A549 treated with AZD9567 at 1 μM for 4 hours (cell line): ENCODE results near the gene CTSK. TPM values are rescaled to one million over a fixed set of nuclear protein-coding genes. Genes with fewer than 3 reads are reported as not detected.

Source experiments
- total RNA-seq: library from RNA; stranded (reverse); fragments of 200-300 nt; extraction: Qiagen RNA extraction; gene quantifications from 5 replicates; pipeline ENCODE4 v1.2.3, GENCODE V29; 2022; ENCODE audit not compliant: insufficient read depth

CTSK gene
- 1.6 to 2.2 TPM (median 1.7 TPM) in 5 replicates for total RNA-seq

GRCh38 chr1:150808121-150808520, at the start of gene CTSK:
Gene CTSK, minus strand, starts transcription at chr1:150808260. Its CDS starts 1,455 bp downstream, at chr1:150806805.

GRCh38 chr1:150765296-150765976, 42.6 kb downstream of the CTSK start, which contains the start of gene CTSS:
Gene CTSS, minus strand, starts transcription at chr1:150765778. Its CDS starts 1,015 bp downstream, at chr1:150764763.

Other genes with a start within 250 kb of the CTSK start
- gene MCL1, start 228.7 kb downstream of the CTSK start, total RNA-seq: 219 to 292 TPM (median 269 TPM) in 5 replicates
- 129 to 139 TPM (median 135 TPM) in 5 replicates for gene ENSA, start 178.6 kb downstream of the CTSK start, total RNA-seq
- gene GOLPH3L, start 111.1 kb downstream of the CTSK start, total RNA-seq: 12.1 to 20.9 TPM (median 15.5 TPM) in 5 replicates
- gene HORMAD1, start 87.4 kb downstream of the CTSK start, total RNA-seq: 5.3 to 15.3 TPM (median 6.8 TPM) in 5 replicates
- 10.5 to 16.4 TPM (median 15.7 TPM) in 5 replicates for gene CTSS, start 42.5 kb downstream of the CTSK start, total RNA-seq
- 9.5 to 14.0 TPM (median 13.0 TPM) in 5 replicates for gene ARNT, start 68.3 kb upstream of the CTSK start, total RNA-seq
- not detected in 5 replicates for gene CTXND2, start 78.9 kb upstream of the CTSK start, total RNA-seq
- 12.7 to 23.5 TPM (median 20.2 TPM) in 5 replicates for gene SETDB1, start 118.1 kb upstream of the CTSK start, total RNA-seq
- gene CERS2, start 166.6 kb upstream of the CTSK start, total RNA-seq: 226 to 237 TPM (median 232 TPM) in 5 replicates
- 0.77 to 1.2 TPM (median 0.81 TPM) in 4 of 5 replicates, not detected in the other for gene ANXA9, start 174.0 kb upstream of the CTSK start, total RNA-seq
- 2.3 to 3.6 TPM (median 2.9 TPM) in 5 replicates for gene MINDY1, start 198.6 kb upstream of the CTSK start, total RNA-seq
- gene PRUNE1, start 200.2 kb upstream of the CTSK start, total RNA-seq: 11.1 to 15.2 TPM (median 14.6 TPM) in 5 replicates
- 0.03 to 0.28 TPM (median 0.12 TPM) in 4 of 5 replicates, not detected in the other for gene BNIPL, start 228.3 kb upstream of the CTSK start, total RNA-seq
- 4.1 to 8.4 TPM (median 6.6 TPM) in 5 replicates for gene C1orf56, start 239.5 kb upstream of the CTSK start, total RNA-seq